ENCODE results near the gene PACS2. TPM values are rescaled to one million over a fixed set of nuclear protein-coding genes. Genes with fewer than 3 reads are reported as not detected.

Gene PACS2
- total RNA-seq, 2 donors from 2014 or later, result 80.4 to 125 TPM

GRCh38 chr14:105388976-105389375, 74.4 kb downstream of the PACS2 start:
- TF ChIP-seq, protein P1, sequence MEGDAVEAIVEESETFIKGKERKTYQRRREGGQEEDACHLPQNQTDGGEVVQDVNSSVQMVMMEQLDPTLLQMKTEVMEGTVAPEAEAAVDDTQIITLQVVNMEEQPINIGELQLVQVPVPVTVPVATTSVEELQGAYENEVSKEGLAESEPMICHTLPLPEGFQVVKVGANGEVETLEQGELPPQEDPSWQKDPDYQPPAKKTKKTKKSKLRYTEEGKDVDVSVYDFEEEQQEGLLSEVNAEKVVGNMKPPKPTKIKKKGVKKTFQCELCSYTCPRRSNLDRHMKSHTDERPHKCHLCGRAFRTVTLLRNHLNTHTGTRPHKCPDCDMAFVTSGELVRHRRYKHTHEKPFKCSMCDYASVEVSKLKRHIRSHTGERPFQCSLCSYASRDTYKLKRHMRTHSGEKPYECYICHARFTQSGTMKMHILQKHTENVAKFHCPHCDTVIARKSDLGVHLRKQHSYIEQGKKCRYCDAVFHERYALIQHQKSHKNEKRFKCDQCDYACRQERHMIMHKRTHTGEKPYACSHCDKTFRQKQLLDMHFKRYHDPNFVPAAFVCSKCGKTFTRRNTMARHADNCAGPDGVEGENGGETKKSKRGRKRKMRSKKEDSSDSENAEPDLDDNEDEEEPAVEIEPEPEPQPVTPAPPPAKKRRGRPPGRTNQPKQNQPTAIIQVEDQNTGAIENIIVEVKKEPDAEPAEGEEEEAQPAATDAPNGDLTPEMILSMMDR (IDR thresholded peaks at IDR 0.05), result no peak
- DNase-seq (ENCODE audit: low spot score), result no peak
- Histone ChIP-seq H3K4me3 (no peak overlapping the region), H3K9me3 (no peaks in the 10 kb centered on the region), H3K27ac (no peak overlapping the region), H3K4me1 (ENCODE audit: control insufficient read depth in 1 of 2, low read depth in 2 of 2) (no peaks in the 10 kb centered on the region), H3K36me3 (peaks cover 20% of the 10 kb centered on the region), H3K27me3 (replicated peaks; ENCODE audit: insufficient read depth) (no peaks in the 10 kb centered on the region)
- ATAC-seq (ENCODE audit: insufficient number of reproducible peaks, low FRiP score, low read depth), result no peak

DNA sequence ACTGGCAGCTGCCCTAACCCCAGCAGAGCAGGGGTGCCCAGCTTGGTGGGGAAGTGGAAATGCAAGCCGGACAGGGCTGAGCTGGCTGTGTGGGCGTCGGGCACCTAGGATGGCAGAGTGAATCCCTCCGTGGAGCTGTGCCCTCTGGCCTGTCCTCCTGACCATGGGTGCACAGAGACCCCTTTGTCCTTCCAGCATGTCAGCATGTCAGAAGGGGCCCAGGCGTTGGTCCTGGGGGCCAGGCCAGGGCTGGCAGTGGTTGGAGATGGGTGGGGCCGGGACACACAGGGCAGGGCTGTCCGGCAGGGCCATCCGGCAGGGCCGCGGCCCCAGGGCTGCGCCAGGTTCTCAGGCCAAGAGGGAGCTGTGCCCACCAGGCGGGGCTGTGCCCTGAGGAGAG, 75.0 kb downstream of the PACS2 start:
- ATAC-seq (ENCODE audit: insufficient number of reproducible peaks, low FRiP score, low read depth) (no peak), DNase-seq (ENCODE audit: low spot score) (no peak)
- peaks cover 15% of the 10 kb centered on the region for H3K36me3 ChIP-seq
- H3K9me3 ChIP-seq, result no peaks in the 10 kb centered on the region
- H3K27ac ChIP-seq, result peak overlapping the region in 1 of 2 donors; percentile 26
- TF ChIP-seq, protein P1 (IDR thresholded peaks at IDR 0.05), result no peak
- H3K4me1 ChIP-seq (ENCODE audit: control insufficient read depth in 1 of 2, low read depth in 2 of 2), result no peaks in the 10 kb centered on the region
- no peaks in the 10 kb centered on the region for H3K27me3 ChIP-seq (replicated peaks; ENCODE audit: insufficient read depth)
- no peak overlapping the region for H3K4me3 ChIP-seq

GRCh38 chr14:105389976-105390848, 75.7 kb downstream of the PACS2 start:
- Histone ChIP-seq H3K27me3 (replicated peaks; ENCODE audit: insufficient read depth) (no peaks in the 10 kb centered on the region), H3K4me3 (no peak overlapping the region), H3K9me3 (no peaks in the 10 kb centered on the region), H3K4me1 (ENCODE audit: control insufficient read depth in 1 of 2, low read depth in 2 of 2) (no peaks in the 10 kb centered on the region), H3K27ac (peak overlapping the region in 1 of 2 donors; percentile 26), H3K36me3 (peaks cover 12% of the 10 kb centered on the region)
- DNase-seq (ENCODE audit: low spot score) (no peak), ATAC-seq (ENCODE audit: insufficient number of reproducible peaks, low FRiP score, low read depth) (no peak)
- TF ChIP-seq, protein P1 (IDR thresholded peaks at IDR 0.05), result no peak

DNA sequence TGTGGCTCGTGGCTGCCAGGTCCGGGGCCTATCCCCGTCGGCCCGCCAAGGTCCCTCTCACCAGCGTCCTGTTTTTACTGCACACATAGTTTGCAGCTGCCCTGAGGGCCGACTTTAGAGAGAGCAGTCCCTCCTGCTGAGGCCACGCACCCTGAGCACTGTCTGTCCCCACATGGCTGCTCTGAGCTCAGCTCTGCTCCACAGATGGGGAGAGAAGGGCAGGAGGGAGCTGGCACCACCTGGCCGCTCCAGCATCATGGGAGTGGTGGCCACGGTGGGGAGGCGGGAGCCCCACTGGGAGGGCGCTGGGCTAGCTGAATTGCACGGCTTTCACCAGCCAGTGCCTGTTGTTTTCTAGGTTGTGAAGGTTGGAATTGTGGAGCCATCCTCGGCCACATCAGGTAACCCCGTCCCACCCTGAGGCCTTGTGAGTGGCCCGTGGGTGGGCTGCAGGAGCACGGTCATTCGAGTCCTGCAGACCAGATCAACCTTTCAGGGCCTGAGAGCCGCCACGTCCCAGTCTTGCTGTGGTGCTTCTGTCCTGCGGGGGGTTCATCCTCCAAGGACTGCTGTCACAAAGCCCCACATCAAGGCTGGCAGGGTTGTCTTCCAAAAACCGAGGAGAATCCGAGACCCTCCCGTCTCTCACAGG, 76.4 kb downstream of the PACS2 start:
- H3K4me1 ChIP-seq (ENCODE audit: control insufficient read depth in 1 of 2, low read depth in 2 of 2), result no peaks in the 10 kb centered on the region
- no peaks in the 10 kb centered on the region for H3K27me3 ChIP-seq (replicated peaks; ENCODE audit: insufficient read depth)
- peaks cover 7% of the 10 kb centered on the region for H3K36me3 ChIP-seq
- no peak overlapping the region for H3K4me3 ChIP-seq
- ATAC-seq (ENCODE audit: insufficient number of reproducible peaks, low FRiP score, low read depth), result no peak
- H3K27ac ChIP-seq, result no peak overlapping the region
- H3K9me3 ChIP-seq, result no peaks in the 10 kb centered on the region
- DNase-seq (ENCODE audit: low spot score), result no peak
- TF ChIP-seq, protein P1 (IDR thresholded peaks at IDR 0.05), result no peak

DNA sequence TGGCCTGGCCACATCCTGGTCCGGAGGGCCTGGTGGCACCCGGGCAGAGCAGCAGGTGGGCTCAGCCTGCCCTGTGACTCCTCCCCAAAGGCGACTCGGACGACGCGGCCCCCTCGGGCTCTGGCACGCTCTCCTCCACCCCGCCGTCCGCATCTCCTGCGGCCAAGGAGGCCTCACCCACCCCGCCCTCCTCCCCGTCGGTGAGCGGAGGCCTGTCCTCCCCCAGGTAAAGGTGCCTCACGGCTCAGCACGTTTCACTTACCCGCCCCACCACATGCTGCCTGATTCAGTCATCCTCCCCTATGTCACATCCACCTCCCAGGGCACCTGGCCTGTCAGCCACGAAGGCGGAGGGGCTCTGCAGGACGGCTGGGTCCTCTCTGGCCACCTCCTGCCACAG, 77.0 kb downstream of the PACS2 start:
- TF ChIP-seq, protein P1 (IDR thresholded peaks at IDR 0.05), result no peak
- DNase-seq (ENCODE audit: low spot score), result no peak
- no peaks in the 10 kb centered on the region for H3K9me3 ChIP-seq
- H3K27ac ChIP-seq, result no peak overlapping the region
- H3K4me3 ChIP-seq, result no peak overlapping the region
- no peak for ATAC-seq (ENCODE audit: insufficient number of reproducible peaks, low FRiP score, low read depth)
- H3K36me3 ChIP-seq, result peaks cover 7% of the 10 kb centered on the region
- H3K27me3 ChIP-seq (replicated peaks; ENCODE audit: insufficient read depth), result no peaks in the 10 kb centered on the region
- H3K4me1 ChIP-seq (ENCODE audit: control insufficient read depth in 1 of 2, low read depth in 2 of 2), result no peaks in the 10 kb centered on the region

Data from thoracic aorta (tissue), 2 donors.